Calu3 (cell line): ENCODE data around the gene RRP1. TPM values are rescaled to one million over a fixed set of nuclear protein-coding genes. Genes with fewer than 3 reads are reported as not detected.

Source experiments
- BruUV-seq: library from RNA; stranded (reverse); fragments of 400-500 nt; replicated peaks from 2 replicates; lab custom pipeline; 2021; lab: Mats Ljungman, UMichigan
- CTCF ChIA-PET: fragments of 300-600 bp; sonication (Branson Sonifier 250); formaldehyde crosslinking; loops from one replicate; lab custom pipeline; 2022; ENCODE audit warnings: antibody characterized with exemption; lab: Charles Lee
- DNase-seq: peaks from one replicate; pipeline ENCODE4 v3.0.0; 2022
- H3K27ac Mint-ChIP-seq: one replicate; pipeline ENCODE4 v1.8.0; 2022; ENCODE audit warnings: mixed read lengths; ENCODE audit not compliant: unreplicated experiment
- H3K27me3 Mint-ChIP-seq: one replicate; pipeline ENCODE4 v1.8.0; 2022; ENCODE audit warnings: mixed read lengths; ENCODE audit not compliant: unreplicated experiment
- H3K36me3 Mint-ChIP-seq: one replicate; pipeline ENCODE4 v1.8.0; 2022; ENCODE audit warnings: mild to moderate bottlenecking, moderate library complexity, mixed read lengths; ENCODE audit not compliant: insufficient read depth, unreplicated experiment
- H3K4me1 Mint-ChIP-seq: one replicate; pipeline ENCODE4 v1.8.0; 2022; ENCODE audit warnings: mild to moderate bottlenecking, low read depth, mixed read lengths; ENCODE audit not compliant: unreplicated experiment
- H3K4me3 Mint-ChIP-seq: one replicate; pipeline ENCODE4 v1.8.0; 2022; ENCODE audit warnings: mild to moderate bottlenecking, low read depth, moderate library complexity, mixed read lengths; ENCODE audit not compliant: unreplicated experiment
- H3K9me3 Mint-ChIP-seq: one replicate; pipeline ENCODE4 v1.8.0; 2022; ENCODE audit warnings: low read depth, mixed read lengths; ENCODE audit not compliant: unreplicated experiment
- intact Hi-C: fragments of 100-400 bp; cut with micrococcal nuclease; formaldehyde crosslinking; loops from one replicate; pipeline ENCODE4 v1.10.0; 2022; ENCODE audit not compliant: unreplicated experiment
- total RNA-seq: library from RNA; stranded (reverse); gene quantifications from 2 replicates; pipeline ENCODE4 v1.2.3, GENCODE V29; 2022
- TF ChIP-seq, protein P1 (sequence below): fragments of 200-600 bp; IDR thresholded peaks from one replicate; pipeline ENCODE4 v1.8.0; 2022; ENCODE audit warnings: antibody characterized with exemption; ENCODE audit not compliant: unreplicated experiment

RRP1 gene
- total RNA-seq, 1 experiment from 2014 or later: 37.2 TPM

DNA sequence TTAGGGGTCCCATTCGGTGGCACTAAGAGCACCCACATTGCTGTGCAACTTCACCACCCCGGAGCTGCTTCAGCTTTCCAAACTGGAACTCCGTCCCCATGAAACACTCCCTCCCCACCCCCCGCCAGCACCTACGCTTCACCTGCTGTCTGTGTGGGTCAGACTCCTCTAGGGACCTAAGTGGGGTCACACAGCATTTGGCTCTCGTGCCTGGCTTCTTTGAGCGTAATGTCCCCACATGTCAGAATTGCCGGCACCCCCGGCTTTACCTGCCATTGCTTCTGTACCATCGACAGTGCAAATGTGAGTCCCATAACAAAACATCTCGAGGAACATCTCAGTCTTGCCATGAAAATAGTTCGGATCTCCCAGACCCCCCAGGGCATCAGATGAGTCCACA is 39.8 kb downstream of the RRP1 start:
- TF ChIP-seq, protein P1, sequence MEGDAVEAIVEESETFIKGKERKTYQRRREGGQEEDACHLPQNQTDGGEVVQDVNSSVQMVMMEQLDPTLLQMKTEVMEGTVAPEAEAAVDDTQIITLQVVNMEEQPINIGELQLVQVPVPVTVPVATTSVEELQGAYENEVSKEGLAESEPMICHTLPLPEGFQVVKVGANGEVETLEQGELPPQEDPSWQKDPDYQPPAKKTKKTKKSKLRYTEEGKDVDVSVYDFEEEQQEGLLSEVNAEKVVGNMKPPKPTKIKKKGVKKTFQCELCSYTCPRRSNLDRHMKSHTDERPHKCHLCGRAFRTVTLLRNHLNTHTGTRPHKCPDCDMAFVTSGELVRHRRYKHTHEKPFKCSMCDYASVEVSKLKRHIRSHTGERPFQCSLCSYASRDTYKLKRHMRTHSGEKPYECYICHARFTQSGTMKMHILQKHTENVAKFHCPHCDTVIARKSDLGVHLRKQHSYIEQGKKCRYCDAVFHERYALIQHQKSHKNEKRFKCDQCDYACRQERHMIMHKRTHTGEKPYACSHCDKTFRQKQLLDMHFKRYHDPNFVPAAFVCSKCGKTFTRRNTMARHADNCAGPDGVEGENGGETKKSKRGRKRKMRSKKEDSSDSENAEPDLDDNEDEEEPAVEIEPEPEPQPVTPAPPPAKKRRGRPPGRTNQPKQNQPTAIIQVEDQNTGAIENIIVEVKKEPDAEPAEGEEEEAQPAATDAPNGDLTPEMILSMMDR: no peak
- peaks cover 2% of the 10 kb centered on the region for H3K9me3 Mint-ChIP-seq
- H3K36me3 Mint-ChIP-seq: peaks cover 6% of the 10 kb centered on the region
- no TSS peak for BruUV-seq
- CTCF ChIA-PET: no interaction called here
- no peak overlapping the region for H3K27ac Mint-ChIP-seq
- no peak for DNase-seq
- intact Hi-C loops: no loop called here
- H3K27me3 Mint-ChIP-seq: peaks cover 50% of the 10 kb centered on the region
- no peak overlapping the region for H3K4me3 Mint-ChIP-seq
- H3K4me1 Mint-ChIP-seq: no peaks in the 10 kb centered on the region

DNA sequence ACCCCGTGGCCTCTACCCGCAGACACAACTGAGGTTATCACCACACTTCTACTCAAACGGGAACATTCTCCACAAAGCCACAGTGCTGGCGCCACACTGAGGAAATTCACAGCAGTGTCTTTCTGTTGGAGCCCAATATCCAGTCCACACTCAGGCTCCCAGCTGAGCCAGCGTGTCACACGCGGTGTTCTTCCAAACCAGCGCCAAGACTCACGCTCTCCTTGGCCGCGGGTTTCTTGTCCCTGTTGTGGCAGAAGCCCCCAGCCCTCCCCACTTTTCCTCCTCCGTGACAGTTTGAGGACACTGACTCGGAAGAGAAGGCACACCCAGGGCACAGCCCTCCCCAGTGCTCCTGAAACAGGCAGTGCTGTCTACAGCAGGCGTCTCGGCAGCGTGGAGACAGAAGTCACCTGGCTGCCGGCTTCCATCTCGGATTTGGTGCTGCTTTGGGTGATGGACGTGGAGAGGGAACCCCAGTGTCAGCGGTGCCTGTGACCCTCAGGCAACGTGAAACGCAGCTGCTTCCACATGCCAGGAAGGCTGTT is 40.3 kb downstream of the RRP1 start:
- Mint-ChIP-seq H3K27me3 (peaks cover 52% of the 10 kb centered on the region), H3K27ac (no peak overlapping the region), H3K4me1 (no peaks in the 10 kb centered on the region), H3K36me3 (peaks cover 6% of the 10 kb centered on the region), H3K4me3 (no peak overlapping the region), H3K9me3 (peaks cover 2% of the 10 kb centered on the region)
- CTCF ChIA-PET: no interaction called here
- DNase-seq: no peak
- intact Hi-C loops: no loop called here
- TF ChIP-seq, protein P1: no peak
- BruUV-seq: no TSS peak

DNA sequence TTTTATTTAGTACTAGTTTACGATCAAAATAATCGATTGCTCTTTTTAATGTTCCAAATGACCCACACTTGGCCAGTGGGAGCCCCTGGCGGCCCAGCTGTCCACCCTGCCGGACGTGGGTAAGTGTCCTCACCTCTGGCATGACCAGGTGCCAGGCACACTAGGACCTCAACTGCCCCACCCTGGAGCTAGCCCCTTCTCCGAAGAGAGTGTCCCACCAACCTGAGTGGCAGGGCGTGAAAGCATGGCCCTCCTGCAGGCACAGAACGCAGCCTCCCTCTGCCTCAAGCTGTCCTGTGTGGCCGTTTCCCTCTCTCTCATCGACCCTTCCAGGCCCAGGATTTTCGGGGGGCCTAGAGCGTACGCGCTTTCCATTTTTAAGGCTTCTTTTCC is 42.8 kb downstream of the RRP1 start:
- CTCF ChIA-PET: no interaction called here
- Mint-ChIP-seq H3K4me1 (no peaks in the 10 kb centered on the region), H3K4me3 (no peak overlapping the region), H3K36me3 (no peaks in the 10 kb centered on the region), H3K9me3 (peaks cover 2% of the 10 kb centered on the region), H3K27ac (no peak overlapping the region), H3K27me3 (peaks cover 63% of the 10 kb centered on the region)
- BruUV-seq: no TSS peak
- TF ChIP-seq, protein P1: no peak
- intact Hi-C loops: no loop called here
- DNase-seq: no peak

DNA sequence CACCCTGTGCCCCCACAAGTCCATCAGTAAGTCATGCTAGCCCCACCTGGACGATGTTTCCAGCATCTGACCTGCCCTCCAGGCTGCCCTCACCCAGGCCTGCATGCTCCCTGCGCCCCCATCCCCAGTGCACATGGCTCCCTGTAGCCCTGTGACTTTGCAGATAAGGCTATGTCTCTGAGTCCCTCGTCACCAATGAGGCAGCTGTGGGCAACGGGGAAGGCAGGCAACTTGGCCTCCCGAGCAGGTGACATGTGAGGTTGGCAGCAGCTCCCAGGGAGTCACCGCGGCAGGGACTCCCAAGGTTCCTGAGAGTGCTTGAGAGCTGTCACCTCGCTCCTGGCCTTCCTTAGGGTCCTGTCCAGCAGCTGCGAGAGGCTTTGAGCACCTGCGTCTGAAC is 43.3 kb downstream of the RRP1 start:
- Mint-ChIP-seq H3K27ac (no peak overlapping the region), H3K36me3 (no peaks in the 10 kb centered on the region), H3K4me3 (no peak overlapping the region), H3K4me1 (no peaks in the 10 kb centered on the region), H3K27me3 (peaks cover 68% of the 10 kb centered on the region), H3K9me3 (peaks cover 2% of the 10 kb centered on the region)
- intact Hi-C loops: no loop called here
- DNase-seq: no peak
- TF ChIP-seq, protein P1: no peak
- CTCF ChIA-PET: no interaction called here
- no TSS peak for BruUV-seq
